ENCODE results near the gene EEF1AKMT1.

GRCh38 chr13:20701461-20701860 is 72.3 kb downstream of the EEF1AKMT1 start:
- TF ChIP-seq CTCF (conservative IDR thresholded peaks at IDR 0.05; ENCODE audit: low read depth in 2 of 2) (no peak), EZH2phosphoT487 (IDR thresholded peaks at IDR 0.05; ENCODE audit: unreplicated experiment) (no peak), REST (IDR thresholded peaks at IDR 0.05; ENCODE audit: unreplicated experiment) (no peak), CREB1 (CRISPR knock-in tag; IDR thresholded peaks at IDR 0.05; ENCODE audit: low read depth) (no peak), POLR2AphosphoS5 (IDR thresholded peaks at IDR 0.05; ENCODE audit: low read depth) (no peak), EZH2 (IDR thresholded peaks at IDR 0.05; ENCODE audit: low read depth, unreplicated experiment) (no peak), ZNF331 (CRISPR knock-in tag; IDR thresholded peaks at IDR 0.05; ENCODE audit: low read depth) (no peak), NANOG (IDR thresholded peaks at IDR 0.05; ENCODE audit: borderline replicate concordance) (no peak), ETS1 (IDR thresholded peaks at IDR 0.05) (no peak), JUNB (IDR thresholded peaks at IDR 0.05; ENCODE audit: unreplicated experiment) (no peak), ZNF462 (CRISPR knock-in tag; IDR thresholded peaks at IDR 0.05) (no peak)

All from GM23338 (cell line).